ENCODE results near the gene ZNF827. TPM values are rescaled to one million over a fixed set of nuclear protein-coding genes. Genes with fewer than 3 reads are reported as not detected.

Gene ZNF827
- polyA plus RNA-seq, 1 experiment: 15.1 TPM

DNA sequence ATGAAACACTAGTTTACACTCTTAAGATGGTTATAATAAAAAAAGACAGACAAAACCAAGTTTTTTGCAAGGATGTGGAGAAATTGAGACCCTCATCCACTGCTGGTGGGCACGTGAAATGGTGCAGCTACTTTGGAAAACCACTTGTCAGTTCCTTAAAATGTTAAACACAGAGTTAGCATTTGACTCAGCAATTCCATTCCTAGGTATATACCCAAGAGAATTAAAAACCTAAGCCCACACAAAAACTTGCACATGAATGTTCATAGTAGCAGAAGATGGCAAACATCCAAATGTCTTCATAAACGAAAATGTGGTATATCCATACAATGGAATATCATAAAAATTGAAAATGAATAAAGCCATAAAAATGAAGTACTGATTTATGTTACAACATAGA lies 75.4 kb downstream of the ZNF827 start:
- POLR2A ChIA-PET: no interaction called here
- CTCF ChIA-PET: interaction anchor here (1.2 kb wide), 1 partner anchor 18 kb away, joined by 3 read pairs; no protein-coding TSS in a partner anchor
- no peaks in the 10 kb centered on the region for H3K27me3 ChIP-seq (ENCODE audit: control insufficient read depth, insufficient read depth, low read length)
- no peaks in the 10 kb centered on the region for H3K36me3 ChIP-seq (ENCODE audit: control insufficient read depth, insufficient read depth, low read length)
- no peak for DNase-seq (ENCODE audit: low read depth)
- H3K4me3 ChIP-seq (ENCODE audit: low read depth, low read length): no peak overlapping the region
- TF ChIP-seq, protein P1, sequence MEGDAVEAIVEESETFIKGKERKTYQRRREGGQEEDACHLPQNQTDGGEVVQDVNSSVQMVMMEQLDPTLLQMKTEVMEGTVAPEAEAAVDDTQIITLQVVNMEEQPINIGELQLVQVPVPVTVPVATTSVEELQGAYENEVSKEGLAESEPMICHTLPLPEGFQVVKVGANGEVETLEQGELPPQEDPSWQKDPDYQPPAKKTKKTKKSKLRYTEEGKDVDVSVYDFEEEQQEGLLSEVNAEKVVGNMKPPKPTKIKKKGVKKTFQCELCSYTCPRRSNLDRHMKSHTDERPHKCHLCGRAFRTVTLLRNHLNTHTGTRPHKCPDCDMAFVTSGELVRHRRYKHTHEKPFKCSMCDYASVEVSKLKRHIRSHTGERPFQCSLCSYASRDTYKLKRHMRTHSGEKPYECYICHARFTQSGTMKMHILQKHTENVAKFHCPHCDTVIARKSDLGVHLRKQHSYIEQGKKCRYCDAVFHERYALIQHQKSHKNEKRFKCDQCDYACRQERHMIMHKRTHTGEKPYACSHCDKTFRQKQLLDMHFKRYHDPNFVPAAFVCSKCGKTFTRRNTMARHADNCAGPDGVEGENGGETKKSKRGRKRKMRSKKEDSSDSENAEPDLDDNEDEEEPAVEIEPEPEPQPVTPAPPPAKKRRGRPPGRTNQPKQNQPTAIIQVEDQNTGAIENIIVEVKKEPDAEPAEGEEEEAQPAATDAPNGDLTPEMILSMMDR (IDR thresholded peaks at IDR 0.05; ENCODE audit: insufficient read depth, low read depth, low read length): no peak

DNA sequence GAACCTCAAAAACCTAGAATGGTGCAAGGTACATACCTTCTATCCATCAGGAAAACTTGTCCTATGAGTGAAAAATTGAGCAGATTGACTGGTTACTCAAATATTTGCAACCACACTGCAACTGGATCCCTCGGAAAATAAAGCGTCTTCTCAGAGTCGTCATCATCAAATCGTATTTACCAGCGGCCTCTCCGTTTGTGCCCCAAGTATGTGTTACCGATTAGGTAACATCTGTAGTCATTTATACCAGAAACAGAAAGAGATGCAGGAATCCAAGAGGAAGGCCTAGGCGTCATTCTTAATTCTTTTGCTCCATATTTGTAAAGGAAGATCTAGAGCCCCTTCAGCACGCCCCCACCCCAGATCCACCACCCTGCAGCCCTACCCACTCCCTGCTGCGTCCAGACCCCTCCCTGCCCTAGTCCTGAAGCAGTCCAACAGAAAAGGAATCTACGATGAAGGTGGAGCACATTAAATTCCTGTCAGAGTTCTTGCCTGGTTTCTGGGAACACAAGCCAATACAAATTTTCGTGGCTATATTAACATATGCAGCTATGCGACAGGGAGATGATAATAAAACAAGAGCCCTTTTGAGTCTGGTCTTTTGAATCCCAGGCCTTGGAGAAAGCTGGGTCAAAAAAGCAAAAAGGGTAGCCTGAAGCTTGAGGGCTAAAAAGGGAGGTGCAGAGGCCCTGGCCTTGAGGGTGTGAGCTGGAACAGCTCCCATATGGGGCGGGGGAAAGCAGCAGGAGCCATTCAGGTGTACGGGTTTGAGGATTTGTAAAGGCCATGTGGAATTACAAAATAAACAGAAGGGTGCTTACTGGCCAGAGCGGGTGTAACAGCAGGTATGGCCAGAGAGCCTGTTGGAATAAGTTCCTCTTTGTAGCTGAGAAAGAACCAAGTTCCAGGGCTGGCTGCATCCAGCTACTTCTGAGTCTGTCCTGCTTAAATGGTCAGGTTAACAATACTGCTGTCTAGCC lies 77.0 kb downstream of the ZNF827 start:
- TF ChIP-seq, protein P1 (IDR thresholded peaks at IDR 0.05; ENCODE audit: insufficient read depth, low read depth, low read length): no peak
- H3K27me3 ChIP-seq (ENCODE audit: control insufficient read depth, insufficient read depth, low read length): no peaks in the 10 kb centered on the region
- ChIA-PET CTCF (no interaction called here), POLR2A (no interaction called here)
- H3K4me3 ChIP-seq (ENCODE audit: low read depth, low read length): no peak overlapping the region
- H3K36me3 ChIP-seq (ENCODE audit: control insufficient read depth, insufficient read depth, low read length): no peaks in the 10 kb centered on the region
- no peak for DNase-seq (ENCODE audit: low read depth)

DNA sequence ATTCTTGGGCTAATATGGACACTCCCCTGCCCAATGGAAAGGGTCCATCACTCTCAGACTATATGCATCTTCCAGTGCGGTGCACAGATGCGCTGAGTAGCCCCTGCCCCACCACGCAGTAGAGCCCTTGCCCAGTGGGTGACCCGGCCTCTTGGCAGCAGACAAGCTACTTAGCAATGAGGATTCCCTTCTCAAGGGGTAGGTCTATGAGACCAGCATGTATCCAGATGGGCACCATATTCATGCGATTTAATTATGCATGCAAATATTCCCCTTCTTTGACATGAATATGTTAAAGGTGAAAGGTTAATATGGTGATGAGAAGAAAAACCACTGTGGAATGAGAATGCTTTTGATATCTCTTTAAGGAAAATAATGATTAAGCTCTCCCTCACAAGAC lies 77.7 kb downstream of the ZNF827 start:
- no peaks in the 10 kb centered on the region for H3K36me3 ChIP-seq (ENCODE audit: control insufficient read depth, insufficient read depth, low read length)
- POLR2A ChIA-PET: no interaction called here
- no peak for DNase-seq (ENCODE audit: low read depth)
- TF ChIP-seq, protein P1 (IDR thresholded peaks at IDR 0.05; ENCODE audit: insufficient read depth, low read depth, low read length): no peak
- CTCF ChIA-PET: no interaction called here
- H3K4me3 ChIP-seq (ENCODE audit: low read depth, low read length): no peak overlapping the region
- H3K27me3 ChIP-seq (ENCODE audit: control insufficient read depth, insufficient read depth, low read length): no peaks in the 10 kb centered on the region

DNA sequence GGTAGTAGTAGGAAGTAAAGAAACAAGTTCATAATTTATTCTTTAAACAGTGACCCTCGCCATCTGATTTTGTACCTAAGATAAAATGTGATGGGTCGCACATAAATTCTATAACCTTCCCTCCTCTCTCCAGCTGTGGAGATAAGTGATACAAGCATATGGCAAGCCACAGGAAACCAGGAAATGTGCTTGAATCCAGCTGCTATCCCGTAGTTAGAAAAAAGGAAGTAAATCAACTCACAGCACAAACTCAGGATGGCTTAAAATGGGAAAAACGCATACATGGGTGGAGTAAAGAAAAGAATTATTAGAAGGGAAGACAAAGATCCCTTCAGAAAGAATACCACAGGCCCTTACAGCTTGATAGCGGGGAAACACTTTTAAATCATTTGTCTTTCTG lies 78.2 kb downstream of the ZNF827 start:
- Histone ChIP-seq H3K4me3 (ENCODE audit: low read depth, low read length) (no peak overlapping the region), H3K36me3 (ENCODE audit: control insufficient read depth, insufficient read depth, low read length) (no peaks in the 10 kb centered on the region), H3K27me3 (ENCODE audit: control insufficient read depth, insufficient read depth, low read length) (no peaks in the 10 kb centered on the region)
- POLR2A ChIA-PET: no interaction called here
- TF ChIP-seq, protein P1 (IDR thresholded peaks at IDR 0.05; ENCODE audit: insufficient read depth, low read depth, low read length): no peak
- DNase-seq (ENCODE audit: low read depth): no peak
- CTCF ChIA-PET: no interaction called here

DNA sequence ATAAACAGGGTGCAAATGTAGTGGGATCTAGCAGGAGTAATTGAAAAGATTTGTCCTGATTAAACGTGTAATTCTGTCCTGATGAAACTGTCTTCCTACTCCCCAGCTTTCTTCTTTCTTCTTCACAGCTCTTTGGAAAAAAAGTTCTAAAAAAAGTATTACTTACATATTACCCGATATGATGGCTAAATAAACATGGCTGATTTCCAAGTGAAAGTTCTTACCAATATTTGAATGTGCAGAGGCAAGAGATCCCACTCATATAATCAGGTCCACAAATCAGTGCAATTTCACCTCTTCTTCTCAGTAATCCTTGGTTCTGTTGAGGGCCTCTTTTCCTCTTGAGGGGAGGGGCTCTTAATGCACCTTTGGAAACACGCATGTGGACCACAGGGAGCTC lies 78.7 kb downstream of the ZNF827 start:
- TF ChIP-seq, protein P1 (IDR thresholded peaks at IDR 0.05; ENCODE audit: insufficient read depth, low read depth, low read length): no peak
- H3K36me3 ChIP-seq (ENCODE audit: control insufficient read depth, insufficient read depth, low read length): no peaks in the 10 kb centered on the region
- POLR2A ChIA-PET: interaction anchor here (0.7 kb wide), 1 partner anchor 243 kb away, joined by 3 read pairs; no protein-coding TSS in a partner anchor
- DNase-seq (ENCODE audit: low read depth): no peak
- no peak overlapping the region for H3K4me3 ChIP-seq (ENCODE audit: low read depth, low read length)
- CTCF ChIA-PET: no interaction called here
- H3K27me3 ChIP-seq (ENCODE audit: control insufficient read depth, insufficient read depth, low read length): no peaks in the 10 kb centered on the region
